ENCODE results near the gene RPUSD1. TPM values are rescaled to one million over a fixed set of nuclear protein-coding genes. Genes with fewer than 3 reads are reported as not detected.
A peak's percentile ranks its signal among the peaks of the same experiment; 100 is the strongest.
"Not testable (repeated sequence)": the region's sequence is repeated elsewhere in the genome, so short reads cannot be mapped to it uniquely, and the experiment has no call there.

RPUSD1 gene
- total RNA-seq = 42.3 and 46.2 TPM in 2 replicates
- 55.8 and 69.0 TPM in 2 replicates for polyA plus RNA-seq
- 31.9 and 42.7 TPM in 2 replicates for polyA plus RNA-seq (2011; cell fraction: cytosol; rRNA removed)
- polyA plus RNA-seq (2011; cell fraction: nucleus; rRNA removed) = 44.0 and 48.5 TPM in 2 replicates
- polyA plus RNA-seq (2012) = 34.4 and 36.5 TPM in 2 replicates
- 13.2 and 16.4 TPM in 2 replicates for polyA minus RNA-seq
- polyA minus RNA-seq (2011; cell fraction: cytosol; rRNA and poly(A)+ RNA removed) = 23.5 TPM
- 11.7 and 17.2 TPM in 2 replicates for polyA minus RNA-seq (2011; cell fraction: nucleus; rRNA and poly(A)+ RNA removed)
- Bru-seq, nascent RNA = percentile 48 among the genes with signal in this experiment
- percentile 79 among the genes with signal in this experiment for BruChase-seq, experiment 1, labeled RNA remaining after a 6-hour chase
- BruChase-seq, experiment 2, labeled RNA remaining after a 2-hour chase = percentile 66 among the genes with signal in this experiment
- long read RNA-seq, transcript RPUSD1-205 (6 exons, 940 nt) = minor isoform, 14 of 154 reads
- long read RNA-seq, transcript RPUSD1-208 (5 exons, 1,835 nt) = minor isoform, 11 of 154 reads
- long read RNA-seq, transcript RPUSD1-201 (6 exons, 2,050 nt) = major isoform, 77 of 154 reads
- long read RNA-seq, partial matches to known transcripts = 9 of 154 reads
- long read RNA-seq, other reads (novel, unspliced or antisense) = 34 of 154 reads

GRCh38 chr16:787978-788398 lies at the start of gene RPUSD1:
Gene RPUSD1 (minus strand): TSS chr16:788381. CDS start chr16:787737, 644 bp downstream.
- Histone ChIP-seq H3K9me3 (replicated peaks; ENCODE audit: control insufficient read depth, insufficient read depth, low read length) (no peaks in the 10 kb centered on the region), H3K4me1 (ENCODE audit: control insufficient read depth, extremely low read depth, insufficient read depth, low read length) (peaks cover 13% of the 10 kb centered on the region), H3K79me2 (ENCODE audit: control insufficient read depth, insufficient read depth, low read length) (peaks cover 26% of the 10 kb centered on the region), H3K9ac (replicated peaks; ENCODE audit: extremely low read depth, insufficient read depth, low read length) (peak within 1 kb of the TSS; percentile 80), H3K27me3 (ENCODE audit: control insufficient read depth in 2 of 2, insufficient read depth in 2 of 2, low read length in 2 of 2) (no peaks in the 10 kb centered on the region), H3K36me3 (ENCODE audit: control insufficient read depth in 2 of 2, extremely low read depth in 1 of 2, insufficient read depth in 2 of 2, low read length in 2 of 2) (peaks cover 2 to 6% of the 10 kb centered on the region in 2 experiments), H3K4me2 (ENCODE audit: insufficient read depth, low read length) (peak within 1 kb of the TSS; percentile 67), H2AFZ (ENCODE audit: low read depth, low read length) (peak within 1 kb of the TSS; percentile 90), H4K20me1 (replicated peaks; ENCODE audit: control insufficient read depth, extremely low read depth, insufficient read depth, low read length) (no peaks in the 10 kb centered on the region), H3K27ac (ENCODE audit: insufficient read depth, low read depth, low read length) (peak within 1 kb of the TSS; percentile 38), H3K4me3 (replicated peaks in 1 of 3; ENCODE audit: insufficient read depth in 1 of 3, low read depth in 1 of 3, low read length in 3 of 3) (peak within 1 kb of the TSS; percentile 75 to 92 (median 76)), H3K9me1 (replicated peaks; ENCODE audit: control insufficient read depth, extremely low read depth, insufficient read depth, low read length) (no peaks in the 10 kb centered on the region)
- DNase-seq (ENCODE audit: low read depth, low spot score) = peak; percentile 49
- BruUV-seq (replicated peaks) = no TSS peak
- ChIA-PET POLR2A (interaction anchor here (1.0 kb wide), 1 partner anchor 12 kb away, joined by 4 read pairs; no protein-coding TSS in a partner anchor), CTCF (interaction anchor here (0.9 to 1.3 kb wide), 10 partner anchors 42 to 269 kb away, joined by 3 to 19 read pairs (median 4); partner anchors contain the start of genes CIAO3 and METRN)
- dilution Hi-C loops (cut with MboI; ENCODE audit: extremely low pct_ligation_motif_present, low sequenced_read_pairs) = no loop called here
- FAIRE-seq = no peak
- TF ChIP-seq EZH2 (IDR thresholded peaks at IDR 0.05; ENCODE audit: borderline replicate concordance, low read depth, low read length, severe bottlenecking) (no peak), POLR2A (IDR thresholded peaks at IDR 0.05; ENCODE audit: low read depth, low read length) (peak; percentile 77)
- intact Hi-C loops (cut with micrococcal nuclease) = loop anchor here (1.0 to 5.0 kb wide), 2 partner anchors 19 to 46 kb away; partner anchors contain the start of gene CIAO3

- H3K79me2 ChIP-seq (ENCODE audit: control insufficient read depth, insufficient read depth, low read length); H3K9me1 ChIP-seq (replicated peaks; ENCODE audit: control insufficient read depth, extremely low read depth, insufficient read depth, low read length); H4K20me1 ChIP-seq (replicated peaks; ENCODE audit: control insufficient read depth, extremely low read depth, insufficient read depth, low read length); FAIRE-seq; H3K27ac ChIP-seq (ENCODE audit: insufficient read depth, low read depth, low read length); H3K4me1 ChIP-seq (ENCODE audit: control insufficient read depth, extremely low read depth, insufficient read depth, low read length); CTCF ChIA-PET; BruUV-seq (replicated peaks); H2AFZ ChIP-seq (ENCODE audit: low read depth, low read length); H3K9ac ChIP-seq (replicated peaks; ENCODE audit: extremely low read depth, insufficient read depth, low read length); POLR2A ChIA-PET; H3K36me3 ChIP-seq (ENCODE audit: control insufficient read depth in 2 of 2, extremely low read depth in 1 of 2, insufficient read depth in 2 of 2, low read length in 2 of 2); H3K27me3 ChIP-seq (ENCODE audit: control insufficient read depth in 2 of 2, insufficient read depth in 2 of 2, low read length in 2 of 2); H3K9me3 ChIP-seq (replicated peaks; ENCODE audit: control insufficient read depth, insufficient read depth, low read length); intact Hi-C loops (cut with micrococcal nuclease); H3K4me3 ChIP-seq (replicated peaks in 1 of 3; ENCODE audit: insufficient read depth in 1 of 3, low read depth in 1 of 3, low read length in 3 of 3); dilution Hi-C loops (cut with MboI; ENCODE audit: extremely low pct_ligation_motif_present, low sequenced_read_pairs); DNase-seq (ENCODE audit: low read depth, low spot score); H3K4me2 ChIP-seq (ENCODE audit: insufficient read depth, low read length): not testable (repeated sequence)
Measured at GRCh38 chr16:836822-837221, 48.6 kb upstream of the RPUSD1 start.
